Measurements from ENCODE around the gene TRIM39. TPM values are rescaled to one million over a fixed set of nuclear protein-coding genes. Genes with fewer than 3 reads are reported as not detected.
"Not testable (repeated sequence)": the region's sequence is repeated elsewhere in the genome, so short reads cannot be mapped to it uniquely, and the experiment has no call there.

TRIM39 gene
- 11.2 and 13.0 TPM in 2 replicates for total RNA-seq

DNA sequence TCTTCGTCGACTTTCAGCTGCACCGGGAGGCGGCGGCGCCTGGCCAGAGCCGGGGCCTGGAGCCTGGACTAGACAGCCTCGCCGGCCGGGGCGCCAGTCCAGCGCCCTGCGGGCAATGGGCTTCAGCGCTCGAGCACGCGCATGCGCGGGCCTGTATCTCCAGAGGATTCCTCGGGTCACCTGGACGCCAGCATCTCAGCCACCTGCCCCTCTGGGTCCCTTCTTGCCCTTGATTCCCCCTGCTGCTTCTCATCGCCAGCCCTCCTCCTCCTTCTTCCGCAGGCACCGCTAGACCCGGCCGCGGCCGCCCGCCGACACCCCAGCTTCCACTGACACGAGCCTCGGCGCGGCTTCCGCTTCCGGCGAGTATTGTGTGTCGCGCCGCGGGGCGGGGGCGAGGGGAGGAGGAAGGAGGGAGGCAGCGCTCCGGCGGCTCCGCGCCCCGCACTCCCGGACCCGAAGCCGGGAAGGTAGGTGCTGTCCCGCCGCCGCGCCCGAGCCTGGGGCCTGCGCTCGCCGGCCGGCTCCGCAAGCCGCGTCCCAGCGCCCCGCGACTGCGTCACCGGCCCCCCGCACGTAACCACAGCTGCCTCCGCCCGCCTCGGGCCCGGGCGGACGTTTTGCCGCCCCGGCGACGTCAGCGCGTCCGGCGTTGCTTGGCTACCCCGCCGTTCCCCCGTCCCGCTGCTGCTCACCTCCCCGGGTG, at the start of gene TRIM39:
Gene TRIM39 (plus strand): TSS at position 402 of the 706 bp plus-strand sequence. CDS start 2,391 bp downstream, outside the sequence.
- Mint-ChIP-seq H3K9me3 (no peaks in the 10 kb centered on the region), H3K4me3 (ENCODE audit: low read depth) (peak within 1 kb of the TSS; percentile 94), H3K4me1 (ENCODE audit: low read depth) (peaks cover 47% of the 10 kb centered on the region), H3K27ac (peak within 1 kb of the TSS; percentile 93), H3K27me3 (ENCODE audit: low read depth) (no peaks in the 10 kb centered on the region), H3K36me3 (ENCODE audit: low read depth) (peaks cover 51% of the 10 kb centered on the region)
- intact Hi-C loops (cut with micrococcal nuclease), result loop anchor here (1.0 to 10.0 kb wide), 6 partner anchors 19 to 356 kb away; partner anchors contain the start of genes ABCF1, MRPS18B, PPP1R10 and PPP1R11
- DNase-seq (ENCODE audit: low spot score), result peak; percentile 85

GRCh38 chr6:30280988-30281387, 45.7 kb upstream of the TRIM39 start:
- peaks cover 75% of the 10 kb centered on the region for H3K9me3 Mint-ChIP-seq
- H3K27me3 Mint-ChIP-seq (ENCODE audit: low read depth); H3K4me3 Mint-ChIP-seq (ENCODE audit: low read depth); DNase-seq (ENCODE audit: low spot score); intact Hi-C loops (cut with micrococcal nuclease); H3K4me1 Mint-ChIP-seq (ENCODE audit: low read depth); H3K27ac Mint-ChIP-seq: not testable (repeated sequence)
- H3K36me3 Mint-ChIP-seq (ENCODE audit: low read depth), result peaks cover 24% of the 10 kb centered on the region

- Mint-ChIP-seq H3K36me3 (ENCODE audit: low read depth) (peaks cover 27% of the 10 kb centered on the region), H3K27ac (no peak overlapping the region), H3K9me3 (peaks cover 86% of the 10 kb centered on the region)
Observed at GRCh38 chr6:30282522-30282921, 44.2 kb upstream of the TRIM39 start.

GRCh38 chr6:30283761-30284160, 43.0 kb upstream of the TRIM39 start:
- peaks cover 39% of the 10 kb centered on the region for H3K36me3 Mint-ChIP-seq (ENCODE audit: low read depth)
- no peaks in the 10 kb centered on the region for H3K27me3 Mint-ChIP-seq (ENCODE audit: low read depth)
- no peak for DNase-seq (ENCODE audit: low spot score)
- no peaks in the 10 kb centered on the region for H3K4me1 Mint-ChIP-seq (ENCODE audit: low read depth)
- H3K9me3 Mint-ChIP-seq, result peaks cover 88% of the 10 kb centered on the region
- H3K27ac Mint-ChIP-seq, result no peak overlapping the region
- intact Hi-C loops (cut with micrococcal nuclease), result no loop called here
- H3K4me3 Mint-ChIP-seq (ENCODE audit: low read depth), result no peak overlapping the region

More at GRCh38 chr6:30282522-30282921, 44.2 kb upstream of the TRIM39 start:
- intact Hi-C loops (cut with micrococcal nuclease), result no loop called here
- peaks cover 3% of the 10 kb centered on the region for H3K27me3 Mint-ChIP-seq (ENCODE audit: low read depth)
- no peaks in the 10 kb centered on the region for H3K4me1 Mint-ChIP-seq (ENCODE audit: low read depth)
- no peak overlapping the region for H3K4me3 Mint-ChIP-seq (ENCODE audit: low read depth)
- no peak for DNase-seq (ENCODE audit: low spot score)

DNA sequence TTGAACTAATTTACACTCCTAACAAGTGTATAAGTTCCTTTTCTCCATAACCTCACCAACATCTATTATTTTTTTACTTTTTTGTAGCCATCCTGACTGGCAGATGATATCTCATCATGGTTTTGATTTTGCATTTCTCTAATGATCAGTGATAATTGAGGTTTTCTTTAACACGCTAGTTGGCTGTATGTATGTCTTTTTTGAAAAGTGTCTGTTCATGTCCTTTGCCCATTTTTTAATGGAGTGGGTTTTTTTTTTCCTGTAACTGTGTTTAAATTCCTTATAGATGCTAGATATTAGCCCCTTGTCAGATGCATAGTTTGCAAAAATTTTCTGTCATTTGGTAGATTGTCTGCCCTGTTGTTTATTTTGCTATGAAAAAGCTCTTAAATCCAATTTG, 39.6 kb upstream of the TRIM39 start:
- Mint-ChIP-seq H3K4me3 (ENCODE audit: low read depth) (no peak overlapping the region), H3K27ac (no peak overlapping the region), H3K27me3 (ENCODE audit: low read depth) (no peaks in the 10 kb centered on the region), H3K9me3 (peaks cover 74% of the 10 kb centered on the region), H3K4me1 (ENCODE audit: low read depth) (no peaks in the 10 kb centered on the region), H3K36me3 (ENCODE audit: low read depth) (peaks cover 59% of the 10 kb centered on the region)
- DNase-seq (ENCODE audit: low spot score), result no peak
- intact Hi-C loops (cut with micrococcal nuclease), result no loop called here

DNA sequence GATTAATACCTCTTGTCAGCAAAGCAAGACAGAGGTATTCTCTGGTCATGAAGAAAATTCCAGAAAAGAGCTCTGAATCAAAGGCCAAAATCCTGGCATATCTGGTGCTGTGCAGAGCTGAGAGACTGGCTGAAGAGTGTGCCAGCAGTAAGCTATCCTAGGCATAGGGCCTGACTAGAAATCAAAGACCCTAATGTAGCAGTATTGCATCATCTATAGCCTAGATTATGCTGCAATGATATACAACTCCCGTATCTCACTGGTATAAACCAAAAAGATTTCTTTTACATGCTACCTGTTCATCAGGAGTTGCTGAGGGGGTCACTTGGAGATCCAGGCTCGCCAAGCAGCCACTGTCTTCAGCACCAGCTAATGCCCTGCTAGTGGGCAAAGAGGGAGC, 30.9 kb upstream of the TRIM39 start:
- DNase-seq (ENCODE audit: low spot score), result no peak
- Mint-ChIP-seq H3K4me3 (ENCODE audit: low read depth) (no peak overlapping the region), H3K27me3 (ENCODE audit: low read depth) (no peaks in the 10 kb centered on the region), H3K4me1 (ENCODE audit: low read depth) (no peaks in the 10 kb centered on the region), H3K9me3 (peaks cover 22% of the 10 kb centered on the region), H3K27ac (no peak overlapping the region), H3K36me3 (ENCODE audit: low read depth) (peaks cover 64% of the 10 kb centered on the region)
- intact Hi-C loops (cut with micrococcal nuclease), result no loop called here

DNA sequence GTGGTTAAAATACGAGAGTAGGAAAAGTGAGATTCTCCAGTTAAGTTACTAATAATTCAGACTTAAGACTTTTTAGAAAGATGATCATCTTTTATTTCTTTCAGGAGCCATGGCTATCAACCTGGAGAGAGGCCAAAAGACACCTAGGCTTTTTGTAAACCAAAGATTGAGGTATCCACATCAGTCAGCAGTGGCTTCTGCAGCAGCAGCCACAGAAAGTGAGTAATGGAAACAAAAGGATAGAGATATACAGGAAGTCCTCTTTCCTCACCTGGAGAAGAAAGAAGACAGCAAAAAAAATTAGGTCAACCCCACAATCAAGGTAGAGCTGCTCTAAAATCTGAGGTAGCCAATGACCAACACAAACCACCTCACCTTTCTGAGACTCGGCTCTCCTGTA, 22.7 kb upstream of the TRIM39 start:
- no peak overlapping the region for H3K4me3 Mint-ChIP-seq (ENCODE audit: low read depth)
- intact Hi-C loops (cut with micrococcal nuclease), result no loop called here
- no peaks in the 10 kb centered on the region for H3K27me3 Mint-ChIP-seq (ENCODE audit: low read depth)
- peaks cover 87% of the 10 kb centered on the region for H3K36me3 Mint-ChIP-seq (ENCODE audit: low read depth)
- H3K27ac Mint-ChIP-seq, result no peak overlapping the region
- no peak for DNase-seq (ENCODE audit: low spot score)
- H3K9me3 Mint-ChIP-seq, result peaks cover 34% of the 10 kb centered on the region
- H3K4me1 Mint-ChIP-seq (ENCODE audit: low read depth), result peaks cover 4% of the 10 kb centered on the region

DNA sequence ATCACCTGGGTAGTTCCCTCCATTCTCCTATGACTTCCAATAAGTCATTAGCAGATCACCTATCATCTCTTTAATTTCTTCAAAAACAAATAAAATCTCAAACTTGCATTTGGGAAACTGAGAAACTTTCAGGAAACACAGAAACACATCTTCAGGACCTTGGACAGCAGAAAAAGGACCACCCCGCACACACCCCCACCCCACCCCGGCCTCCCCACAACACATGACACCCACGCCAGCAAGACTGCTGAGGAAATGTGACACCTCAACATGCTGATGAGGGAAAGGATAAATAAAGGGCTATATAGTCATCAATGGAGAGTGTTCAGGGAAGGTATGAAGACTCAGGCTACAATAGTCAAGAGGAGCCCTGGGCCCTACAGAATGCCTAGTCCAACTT, 15.6 kb upstream of the TRIM39 start:
- Mint-ChIP-seq H3K36me3 (ENCODE audit: low read depth) (peaks cover 56% of the 10 kb centered on the region), H3K4me3 (ENCODE audit: low read depth) (no peak overlapping the region), H3K27ac (no peak overlapping the region), H3K27me3 (ENCODE audit: low read depth) (no peaks in the 10 kb centered on the region), H3K4me1 (ENCODE audit: low read depth) (peaks cover 3% of the 10 kb centered on the region), H3K9me3 (no peaks in the 10 kb centered on the region)
- intact Hi-C loops (cut with micrococcal nuclease), result no loop called here
- no peak for DNase-seq (ENCODE audit: low spot score)

DNA sequence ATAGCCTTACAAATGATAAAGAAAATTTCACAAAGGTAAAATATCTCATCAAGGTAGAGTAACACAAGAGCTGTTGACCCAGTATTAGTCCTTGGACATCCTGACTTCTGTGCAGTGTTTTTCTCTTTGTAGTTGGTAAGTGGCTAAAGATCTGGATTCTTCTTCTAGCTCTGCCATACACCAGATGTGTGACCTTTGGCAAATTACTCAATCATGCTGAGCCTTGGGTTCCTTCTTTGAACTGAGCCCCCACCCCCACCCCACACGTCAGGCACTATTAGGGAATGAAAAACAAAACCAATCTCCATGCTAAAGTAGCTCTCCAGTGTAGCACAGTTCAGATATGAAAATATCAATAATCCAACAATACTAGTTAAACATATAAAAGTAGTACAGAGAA, 15.1 kb upstream of the TRIM39 start:
- Mint-ChIP-seq H3K9me3 (no peaks in the 10 kb centered on the region), H3K4me3 (ENCODE audit: low read depth) (no peak overlapping the region), H3K36me3 (ENCODE audit: low read depth) (peaks cover 56% of the 10 kb centered on the region), H3K27ac (no peak overlapping the region), H3K27me3 (ENCODE audit: low read depth) (no peaks in the 10 kb centered on the region), H3K4me1 (ENCODE audit: low read depth) (peaks cover 3% of the 10 kb centered on the region)
- no peak for DNase-seq (ENCODE audit: low spot score)
- intact Hi-C loops (cut with micrococcal nuclease), result no loop called here

GRCh38 chr6:30312266-30312665, 14.5 kb upstream of the TRIM39 start:
- Mint-ChIP-seq H3K4me1 (ENCODE audit: low read depth) (peaks cover 3% of the 10 kb centered on the region), H3K4me3 (ENCODE audit: low read depth) (no peak overlapping the region), H3K27me3 (ENCODE audit: low read depth) (no peaks in the 10 kb centered on the region), H3K36me3 (ENCODE audit: low read depth) (peaks cover 52% of the 10 kb centered on the region), H3K27ac (no peak overlapping the region), H3K9me3 (no peaks in the 10 kb centered on the region)
- no peak for DNase-seq (ENCODE audit: low spot score)
- intact Hi-C loops (cut with micrococcal nuclease), result no loop called here

DNA sequence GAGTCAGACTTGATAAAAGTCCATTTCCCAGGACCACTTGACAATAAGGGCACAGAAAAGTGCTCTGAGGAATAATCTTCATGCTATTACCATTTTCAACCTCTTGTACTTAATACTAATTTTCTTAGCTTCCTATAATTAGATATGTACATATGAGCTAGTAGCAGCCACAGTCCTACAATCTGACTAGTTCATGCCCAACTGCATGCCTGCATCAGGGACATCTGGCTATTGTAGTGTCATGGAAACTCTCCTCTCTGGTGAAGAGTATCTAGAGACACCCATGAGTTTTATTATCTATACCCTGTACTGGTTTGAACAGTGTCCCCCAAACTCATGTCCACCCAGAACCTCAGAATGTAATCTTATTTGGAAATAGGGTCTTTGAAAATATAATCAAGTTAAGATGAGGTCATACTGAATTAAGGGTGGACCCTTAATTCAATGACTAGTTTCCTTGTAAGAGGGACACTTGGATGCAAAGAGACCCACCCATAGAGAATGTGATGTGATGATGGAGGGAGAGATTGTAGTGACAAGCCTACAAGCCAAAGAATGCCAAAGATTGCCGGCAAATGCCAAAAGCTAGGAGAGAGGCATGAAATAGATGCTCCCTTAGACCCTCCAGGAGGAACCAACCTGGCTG, 13.9 kb upstream of the TRIM39 start:
- H3K4me3 Mint-ChIP-seq (ENCODE audit: low read depth), result no peak overlapping the region
- H3K27ac Mint-ChIP-seq, result no peak overlapping the region
- peaks cover 9% of the 10 kb centered on the region for H3K4me1 Mint-ChIP-seq (ENCODE audit: low read depth)
- no peaks in the 10 kb centered on the region for H3K9me3 Mint-ChIP-seq
- peaks cover 54% of the 10 kb centered on the region for H3K36me3 Mint-ChIP-seq (ENCODE audit: low read depth)
- DNase-seq (ENCODE audit: low spot score), result no peak
- intact Hi-C loops (cut with micrococcal nuclease), result no loop called here
- no peaks in the 10 kb centered on the region for H3K27me3 Mint-ChIP-seq (ENCODE audit: low read depth)

DNA sequence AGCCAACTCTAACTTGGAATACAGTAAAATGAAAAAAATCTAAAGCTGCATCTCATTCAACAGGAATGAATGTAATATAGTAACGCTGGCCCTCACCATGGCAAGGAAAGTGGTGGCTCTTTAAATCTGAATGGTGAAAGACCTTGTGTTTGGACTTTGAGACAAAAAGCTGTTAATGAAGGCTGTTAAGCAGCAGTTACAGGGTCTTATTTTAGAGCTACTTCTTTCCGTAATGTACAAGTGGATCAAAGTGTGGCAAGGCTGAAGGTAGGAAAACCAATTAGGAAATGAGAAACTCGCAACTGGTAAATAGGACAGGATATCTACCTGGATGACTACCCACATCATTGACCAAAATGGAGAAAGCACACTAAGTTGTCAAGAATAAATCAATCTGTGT, 11.6 kb upstream of the TRIM39 start:
- Mint-ChIP-seq H3K4me3 (ENCODE audit: low read depth) (no peak overlapping the region), H3K4me1 (ENCODE audit: low read depth) (peaks cover 22% of the 10 kb centered on the region), H3K9me3 (no peaks in the 10 kb centered on the region), H3K36me3 (ENCODE audit: low read depth) (peaks cover 55% of the 10 kb centered on the region), H3K27ac (no peak overlapping the region), H3K27me3 (ENCODE audit: low read depth) (no peaks in the 10 kb centered on the region)
- intact Hi-C loops (cut with micrococcal nuclease), result no loop called here
- no peak for DNase-seq (ENCODE audit: low spot score)

- Mint-ChIP-seq H3K27ac (peak overlapping the region; percentile 17), H3K4me3 (ENCODE audit: low read depth) (no peak overlapping the region), H3K36me3 (ENCODE audit: low read depth) (peaks cover 67% of the 10 kb centered on the region), H3K9me3 (no peaks in the 10 kb centered on the region), H3K4me1 (ENCODE audit: low read depth) (peaks cover 42% of the 10 kb centered on the region), H3K27me3 (ENCODE audit: low read depth) (no peaks in the 10 kb centered on the region)
- intact Hi-C loops (cut with micrococcal nuclease), result no loop called here
- no peak for DNase-seq (ENCODE audit: low spot score)
Observed at GRCh38 chr6:30317913-30318589, 8.7 kb upstream of the TRIM39 start.

Data from activated T-helper 2 cell treated with anti-CD3 and anti-CD28 coated beads, Interferon-gamma antibody, Interleukin-2, Interleukin-4, amounts not matched to agents 10 μg/mL and 5 μg/mL and 100 μg/mL, durations not matched to agents 14 hours and 24 hours and 36 hours (primary cell).